ENCODE results near the gene NPAS3. TPM values are rescaled to one million over a fixed set of nuclear protein-coding genes. Genes with fewer than 3 reads are reported as not detected.

Gene NPAS3
- total RNA-seq, 1 experiment from 2014 or later = 15.6 TPM

DNA sequence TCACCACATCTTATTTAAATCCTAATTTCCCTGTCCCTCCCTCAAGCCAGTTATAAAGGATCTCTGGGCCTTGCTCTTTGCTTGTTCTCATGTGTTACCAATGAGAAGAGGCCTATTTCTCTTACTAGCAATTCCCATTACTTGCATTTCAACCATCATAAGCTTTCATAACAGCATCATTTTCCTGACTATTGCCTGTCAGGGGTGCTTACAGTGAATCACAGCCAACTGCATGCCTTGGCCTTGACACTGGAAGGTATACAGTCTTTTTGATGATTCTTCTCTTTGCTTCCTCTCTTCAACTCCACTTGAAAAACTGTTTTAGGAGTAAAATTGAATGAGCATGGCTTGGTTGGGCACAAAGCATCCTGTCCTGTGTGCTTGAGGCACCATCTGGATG lies 127.0 kb downstream of the NPAS3 start:
- no peaks in the 10 kb centered on the region for H3K27me3 ChIP-seq (replicated peaks; ENCODE audit: insufficient read depth, low read depth, low read length, poor library complexity)
- no peaks in the 10 kb centered on the region for H3K9me3 ChIP-seq (ENCODE audit: low read depth, low read length, poor library complexity, severe bottlenecking)
- ChIA-PET CTCF (no interaction called here), POLR2A (ENCODE audit: low non-redundant PET) (no interaction called here)
- BruUV-seq (replicated peaks) = no TSS peak
- intact Hi-C loops (cut with micrococcal nuclease; ENCODE audit: unreplicated experiment) = no loop called here
- no peak for TF ChIP-seq EZH2 (IDR thresholded peaks at IDR 0.05; ENCODE audit: borderline replicate concordance, low read depth, low read length, poor library complexity, severe bottlenecking)
- TF ChIP-seq, protein P1, sequence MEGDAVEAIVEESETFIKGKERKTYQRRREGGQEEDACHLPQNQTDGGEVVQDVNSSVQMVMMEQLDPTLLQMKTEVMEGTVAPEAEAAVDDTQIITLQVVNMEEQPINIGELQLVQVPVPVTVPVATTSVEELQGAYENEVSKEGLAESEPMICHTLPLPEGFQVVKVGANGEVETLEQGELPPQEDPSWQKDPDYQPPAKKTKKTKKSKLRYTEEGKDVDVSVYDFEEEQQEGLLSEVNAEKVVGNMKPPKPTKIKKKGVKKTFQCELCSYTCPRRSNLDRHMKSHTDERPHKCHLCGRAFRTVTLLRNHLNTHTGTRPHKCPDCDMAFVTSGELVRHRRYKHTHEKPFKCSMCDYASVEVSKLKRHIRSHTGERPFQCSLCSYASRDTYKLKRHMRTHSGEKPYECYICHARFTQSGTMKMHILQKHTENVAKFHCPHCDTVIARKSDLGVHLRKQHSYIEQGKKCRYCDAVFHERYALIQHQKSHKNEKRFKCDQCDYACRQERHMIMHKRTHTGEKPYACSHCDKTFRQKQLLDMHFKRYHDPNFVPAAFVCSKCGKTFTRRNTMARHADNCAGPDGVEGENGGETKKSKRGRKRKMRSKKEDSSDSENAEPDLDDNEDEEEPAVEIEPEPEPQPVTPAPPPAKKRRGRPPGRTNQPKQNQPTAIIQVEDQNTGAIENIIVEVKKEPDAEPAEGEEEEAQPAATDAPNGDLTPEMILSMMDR (conservative IDR thresholded peaks at IDR 0.05; ENCODE audit: low read depth, low read length) = no peak
- H3K27ac ChIP-seq (ENCODE audit: low read depth, low read length, poor library complexity, severe bottlenecking) = no peak overlapping the region
- peaks cover 21% of the 10 kb centered on the region for H3K4me1 ChIP-seq (ENCODE audit: insufficient read depth, low read length, poor library complexity, severe bottlenecking)
- no peaks in the 10 kb centered on the region for H3K36me3 ChIP-seq (ENCODE audit: insufficient read depth, low read length, poor library complexity, severe bottlenecking)
- no peak for DNase-seq (ENCODE audit: low spot score)
- H3K4me3 ChIP-seq (ENCODE audit: low read depth, low read length, poor library complexity, severe bottlenecking) = no peak overlapping the region

DNA sequence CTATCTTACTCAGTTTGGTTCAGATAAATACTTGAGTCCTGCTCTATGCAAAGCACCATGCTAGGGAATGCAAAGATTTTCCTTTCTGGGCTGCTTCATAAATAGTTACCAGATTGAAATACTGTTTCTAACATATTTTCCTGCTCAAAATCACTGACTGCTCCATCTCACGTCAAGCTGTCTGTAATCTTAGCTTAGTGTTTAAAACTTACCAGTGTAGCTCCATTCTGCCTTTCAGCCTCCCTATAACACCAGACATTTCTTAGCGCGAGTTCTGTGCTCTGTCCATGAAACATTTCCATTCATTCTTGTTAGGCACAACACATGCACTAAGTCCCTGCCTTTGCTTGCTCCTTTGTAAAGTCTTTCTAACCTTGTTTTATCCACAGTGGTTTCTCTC lies 129.4 kb downstream of the NPAS3 start:
- TF ChIP-seq EZH2 (IDR thresholded peaks at IDR 0.05; ENCODE audit: borderline replicate concordance, low read depth, low read length, poor library complexity, severe bottlenecking) = no peak
- TF ChIP-seq, protein P1 (conservative IDR thresholded peaks at IDR 0.05; ENCODE audit: low read depth, low read length) = no peak
- no peak overlapping the region for H3K27ac ChIP-seq (ENCODE audit: low read depth, low read length, poor library complexity, severe bottlenecking)

DNA sequence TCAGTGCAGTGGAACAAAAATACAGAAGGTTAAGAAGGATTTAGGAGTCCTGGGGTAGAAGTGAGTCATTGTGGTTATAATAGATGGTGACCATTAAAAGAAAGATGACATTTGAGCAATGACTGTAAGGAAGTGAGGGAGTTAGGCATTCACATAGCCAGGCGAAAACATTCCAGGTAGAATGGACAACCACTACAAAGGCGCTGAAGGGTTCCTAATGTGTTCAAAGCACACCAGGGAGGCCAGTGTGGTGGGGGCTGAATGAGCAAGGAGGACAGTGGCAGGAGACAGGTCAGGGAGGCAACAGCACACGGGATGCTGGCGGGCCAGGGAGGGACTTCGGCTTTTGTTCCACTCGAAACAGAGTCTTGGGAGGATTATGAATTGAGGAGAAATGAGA lies 129.9 kb downstream of the NPAS3 start:
- POLR2A ChIA-PET (ENCODE audit: low non-redundant PET) = no interaction called here
- DNase-seq (ENCODE audit: low spot score) = no peak
- TF ChIP-seq EZH2 (IDR thresholded peaks at IDR 0.05; ENCODE audit: borderline replicate concordance, low read depth, low read length, poor library complexity, severe bottlenecking) = no peak
- TF ChIP-seq, protein P1 (conservative IDR thresholded peaks at IDR 0.05; ENCODE audit: low read depth, low read length) = no peak

More for the DNA sequence above, 129.4 kb downstream of the NPAS3 start:
- ChIA-PET POLR2A (ENCODE audit: low non-redundant PET) (no interaction called here), CTCF (no interaction called here)
- Histone ChIP-seq H3K27me3 (replicated peaks; ENCODE audit: insufficient read depth, low read depth, low read length, poor library complexity) (no peaks in the 10 kb centered on the region), H3K4me1 (ENCODE audit: insufficient read depth, low read length, poor library complexity, severe bottlenecking) (peaks cover 7% of the 10 kb centered on the region), H3K4me3 (ENCODE audit: low read depth, low read length, poor library complexity, severe bottlenecking) (no peak overlapping the region), H3K36me3 (ENCODE audit: insufficient read depth, low read length, poor library complexity, severe bottlenecking) (no peaks in the 10 kb centered on the region), H3K9me3 (ENCODE audit: low read depth, low read length, poor library complexity, severe bottlenecking) (no peaks in the 10 kb centered on the region)
- intact Hi-C loops (cut with micrococcal nuclease; ENCODE audit: unreplicated experiment) = no loop called here
- DNase-seq (ENCODE audit: low spot score) = no peak
- no TSS peak for BruUV-seq (replicated peaks)

More for the DNA sequence above, 129.9 kb downstream of the NPAS3 start:
- CTCF ChIA-PET = no interaction called here
- Histone ChIP-seq H3K4me3 (ENCODE audit: low read depth, low read length, poor library complexity, severe bottlenecking) (no peak overlapping the region), H3K27ac (ENCODE audit: low read depth, low read length, poor library complexity, severe bottlenecking) (no peak overlapping the region), H3K4me1 (ENCODE audit: insufficient read depth, low read length, poor library complexity, severe bottlenecking) (peaks cover under 1% of the 10 kb centered on the region), H3K9me3 (ENCODE audit: low read depth, low read length, poor library complexity, severe bottlenecking) (no peaks in the 10 kb centered on the region), H3K36me3 (ENCODE audit: insufficient read depth, low read length, poor library complexity, severe bottlenecking) (no peaks in the 10 kb centered on the region), H3K27me3 (replicated peaks; ENCODE audit: insufficient read depth, low read depth, low read length, poor library complexity) (no peaks in the 10 kb centered on the region)
- intact Hi-C loops (cut with micrococcal nuclease; ENCODE audit: unreplicated experiment) = no loop called here
- no TSS peak for BruUV-seq (replicated peaks)
